GM12891 (cell line): ENCODE data around the gene HNRNPM.
A peak's percentile ranks its signal among the peaks of the same experiment; 100 is the strongest.
"Not testable (repeated sequence)": the region's sequence is repeated elsewhere in the genome, so short reads cannot be mapped to it uniquely, and the experiment has no call there.

Experiments used
- DNase-seq: peaks from one replicate; pipeline ENCODE4 v3.0.0; 2011; ENCODE audit warnings: low spot score; ENCODE audit not compliant: insufficient read length
- FAIRE-seq: peaks from 2 replicates; lab custom pipeline; 2011; peaks lifted over from hg19 to GRCh38; lab: Jason Lieb, UNC
- PAX5 ChIP-seq: IDR thresholded peaks from 2 replicates; pipeline ENCODE4 v1.6.1; 2011; ENCODE audit warnings: low read length, moderate library complexity, mild to moderate bottlenecking; ENCODE audit not compliant: insufficient read depth, severe bottlenecking
- POLR2A ChIP-seq: IDR thresholded peaks from 2 replicates; pipeline ENCODE4 v1.6.1; 2011; ENCODE audit warnings: low read depth, low read length, control low read depth
- POLR2AphosphoS5 ChIP-seq: IDR thresholded peaks from 2 replicates; pipeline ENCODE4 v1.6.1; 2011; ENCODE audit warnings: low read depth, low read length, control low read depth
- POU2F2 ChIP-seq: IDR thresholded peaks from 2 replicates; pipeline ENCODE4 v1.6.1; 2011; ENCODE audit warnings: low read depth, mild to moderate bottlenecking, control low read depth, low read length, moderate library complexity
- SPI1 ChIP-seq: IDR thresholded peaks from 2 replicates; pipeline ENCODE4 v1.6.1; 2011; ENCODE audit warnings: low read depth, low read length, control low read depth
- TAF1 ChIP-seq: IDR thresholded peaks from 2 replicates; pipeline ENCODE4 v1.6.1; 2011; ENCODE audit warnings: low read depth, low read length, control low read depth

The HNRNPM gene

DNA sequence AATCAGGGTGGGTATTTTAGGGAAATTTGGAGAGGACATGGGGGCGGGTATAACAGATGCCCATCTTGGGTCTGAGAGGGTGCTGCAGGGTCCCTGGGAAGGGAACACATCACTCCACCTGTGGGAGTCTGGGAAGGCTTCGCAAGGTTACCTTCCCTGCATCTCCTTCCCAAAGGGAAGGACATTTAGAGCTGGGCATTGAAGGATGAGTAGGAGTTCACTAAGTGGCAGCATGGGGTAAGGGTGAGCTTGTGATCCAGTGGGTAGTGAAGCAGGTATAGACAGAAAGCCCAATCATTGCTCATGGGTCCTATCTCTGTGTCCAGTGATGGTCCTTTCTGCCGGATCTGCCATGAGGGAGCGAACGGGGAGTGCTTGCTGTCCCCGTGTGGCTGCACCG is 18.5 kb upstream of the HNRNPM start:
- FAIRE-seq (no peak), DNase-seq (no peak)
- TF ChIP-seq SPI1 (no peak), POLR2AphosphoS5 (no peak)

DNA sequence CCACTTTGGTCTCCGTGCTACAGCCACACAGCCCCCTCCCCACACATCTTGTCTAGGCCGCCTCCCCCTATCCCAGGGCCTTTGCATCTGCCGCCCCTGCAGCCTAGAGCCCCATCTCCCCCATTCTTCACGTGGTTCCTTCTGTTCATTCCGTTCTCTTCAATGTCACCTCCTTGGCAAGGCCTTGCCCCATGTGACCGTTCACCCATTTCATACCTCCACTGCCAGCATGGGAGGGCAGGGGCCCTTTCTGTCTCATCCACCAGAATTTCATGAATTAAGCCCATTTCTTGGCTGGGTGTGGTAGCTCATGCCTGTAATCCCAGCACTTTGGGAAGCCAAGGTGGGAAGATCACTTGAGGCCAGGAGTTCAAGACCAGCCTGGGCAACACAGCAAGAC is 15.7 kb upstream of the HNRNPM start:
- TF ChIP-seq POLR2AphosphoS5: no peak
- TF ChIP-seq POU2F2: no peak
- no peak for TF ChIP-seq SPI1
- TF ChIP-seq TAF1: no peak
- TF ChIP-seq POLR2A: no peak

DNA sequence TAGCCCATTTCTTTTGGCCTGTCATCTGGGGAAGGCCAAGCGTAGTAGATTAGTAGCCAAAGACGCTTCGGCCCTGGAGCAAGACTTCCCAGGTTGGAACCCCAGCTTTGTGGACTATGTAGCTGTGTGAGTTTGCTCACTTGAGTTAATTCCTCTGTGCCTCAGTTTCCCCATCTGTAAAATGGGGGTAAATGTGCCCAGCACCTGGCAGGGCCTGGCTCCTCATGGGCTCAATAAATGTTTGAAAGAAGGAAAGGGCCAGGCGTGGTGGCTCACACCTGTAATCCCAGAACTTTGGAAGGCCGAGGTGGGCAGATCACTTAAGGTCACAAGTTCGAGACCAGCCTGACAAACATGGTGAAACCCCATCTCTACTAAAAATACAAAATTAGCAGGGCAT is 14.9 kb upstream of the HNRNPM start:
- FAIRE-seq: no peak
- TF ChIP-seq SPI1: no peak
- no peak for TF ChIP-seq TAF1
- no peak for TF ChIP-seq POLR2A
- no peak for TF ChIP-seq PAX5
- TF ChIP-seq POU2F2: no peak
- TF ChIP-seq POLR2AphosphoS5: no peak

More for the DNA sequence above, 15.7 kb upstream of the HNRNPM start:
- FAIRE-seq: no peak
- no peak for DNase-seq

GRCh38 chr19:8430650-8431049 is 14.1 kb upstream of the HNRNPM start:
- TF ChIP-seq TAF1 (no peak), POLR2A (no peak), POU2F2 (no peak)
- FAIRE-seq (no peak), DNase-seq (no peak)

More for the DNA sequence above, 14.9 kb upstream of the HNRNPM start:
- DNase-seq: no peak

DNA sequence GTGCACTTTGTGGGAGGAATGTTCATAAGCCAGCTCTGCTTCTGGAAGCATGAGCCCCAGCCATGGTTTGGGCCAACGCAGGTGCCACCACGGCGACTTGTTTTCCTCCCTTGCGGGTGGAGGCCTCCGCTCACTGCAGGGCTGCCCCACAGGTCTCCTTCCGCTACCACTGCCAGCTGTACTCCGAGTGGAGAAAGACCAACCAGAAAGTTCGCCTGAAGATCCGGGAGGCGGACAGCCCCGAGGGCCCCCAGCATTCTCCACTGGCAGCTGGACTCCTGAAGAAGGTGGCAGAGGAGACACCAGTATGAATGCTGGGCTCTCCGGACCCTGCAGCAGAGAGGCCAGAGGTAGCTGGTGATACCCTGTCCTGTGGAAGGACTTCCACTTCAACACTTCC is 6.5 kb upstream of the HNRNPM start:
- DNase-seq: no peak
- no peak for FAIRE-seq
- TF ChIP-seq POLR2A (no peak), TAF1 (no peak), POLR2AphosphoS5 (no peak), POU2F2 (no peak), SPI1 (no peak), PAX5 (no peak)

GRCh38 chr19:8441725-8442544 is 2.8 kb upstream of the HNRNPM start:
- no peak for DNase-seq
- FAIRE-seq: no peak
- TF ChIP-seq POU2F2 (no peak), SPI1 (no peak), PAX5 (no peak), POLR2A (no peak), POLR2AphosphoS5 (no peak)

- not testable (repeated sequence) for FAIRE-seq, DNase-seq
Measured at GRCh38 chr19:8444140-8444676, 567 bp upstream of the HNRNPM start.

DNA sequence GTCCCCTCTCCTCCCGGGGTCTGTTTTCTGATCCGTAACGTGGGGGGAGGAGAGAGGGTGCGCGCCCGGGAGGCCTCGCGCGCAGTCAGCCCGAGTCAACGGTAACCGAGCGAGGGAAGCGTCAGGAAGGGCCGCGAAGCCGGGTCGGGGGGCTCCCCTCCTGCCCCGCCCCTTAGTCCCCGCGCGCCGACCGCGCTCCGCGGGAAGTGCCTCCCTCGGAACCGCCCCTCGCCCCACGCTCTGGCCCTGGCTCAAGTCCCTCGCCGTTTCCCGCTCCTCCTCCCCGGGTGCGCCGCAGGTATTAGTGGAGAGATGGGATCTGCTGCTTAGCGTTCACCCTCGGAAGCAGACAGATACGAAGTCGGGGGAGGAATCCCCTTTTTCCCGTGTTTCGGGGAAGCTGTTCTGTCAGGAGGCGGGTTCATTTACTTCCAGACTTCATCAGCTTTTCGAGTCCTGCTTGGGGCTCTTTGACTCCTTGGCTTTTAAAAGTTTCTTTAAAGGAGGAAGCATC is 770 bp downstream of the HNRNPM start:
- TF ChIP-seq POLR2AphosphoS5 (no peak), POLR2A (no peak), SPI1 (no peak), PAX5 (no peak), TAF1 (no peak), POU2F2 (no peak)
- DNase-seq: no peak
- peak; percentile 50 for FAIRE-seq

GRCh38 chr19:8446061-8446709 is 1.4 kb downstream of the HNRNPM start:
- FAIRE-seq (peak; percentile 71), DNase-seq (no peak)
- TF ChIP-seq PAX5 (no peak), POLR2AphosphoS5 (no peak), POU2F2 (no peak), POLR2A (no peak), SPI1 (no peak)

DNA sequence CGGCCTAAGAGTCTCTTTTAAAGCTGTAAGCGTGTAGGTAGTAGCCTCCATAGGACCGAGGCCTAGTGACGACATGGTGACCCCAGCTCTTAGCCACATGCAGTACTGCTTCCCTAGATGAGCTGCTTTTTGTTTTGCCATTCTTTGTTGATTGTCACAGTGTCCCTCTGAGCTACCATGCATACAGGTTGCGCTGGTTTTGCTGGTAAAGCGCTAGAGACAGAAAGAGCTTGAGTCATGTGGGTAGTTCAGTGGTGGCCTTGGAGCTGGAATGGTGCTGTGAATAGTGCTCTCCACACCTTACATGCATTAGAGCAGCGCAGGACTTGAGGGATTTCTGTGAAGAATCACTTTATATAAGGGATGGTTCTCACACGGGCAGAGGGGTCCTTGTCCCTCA is 5.1 kb downstream of the HNRNPM start:
- no peak for DNase-seq
- TF ChIP-seq POLR2AphosphoS5: no peak
- no peak for TF ChIP-seq SPI1
- TF ChIP-seq POLR2A: no peak
- TF ChIP-seq TAF1: no peak
- TF ChIP-seq PAX5: no peak
- TF ChIP-seq POU2F2: no peak
- no peak for FAIRE-seq

DNA sequence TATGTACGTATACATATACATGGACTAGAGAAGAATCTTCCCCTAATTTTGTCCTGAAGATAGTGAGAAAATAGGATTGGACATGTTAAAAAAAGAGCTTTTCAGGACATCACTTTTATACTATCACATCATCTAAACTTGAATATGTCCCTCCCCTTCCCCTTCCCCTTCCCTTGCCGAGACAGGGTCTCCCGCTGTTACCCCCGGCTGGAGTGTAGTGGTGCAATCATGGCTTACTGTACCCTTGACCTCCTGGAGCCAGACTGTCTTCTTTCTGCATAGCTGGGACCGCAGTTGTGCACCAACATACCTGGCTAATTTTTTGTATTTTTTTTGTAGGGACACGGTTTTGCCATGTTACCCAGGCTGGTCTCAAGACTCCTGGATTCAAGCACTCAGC is 6.6 kb downstream of the HNRNPM start:
- FAIRE-seq: no peak
- no peak for DNase-seq
- no peak for TF ChIP-seq POLR2AphosphoS5
